Measurements from ENCODE around the gene NIFK. TPM values are rescaled to one million over a fixed set of nuclear protein-coding genes. Genes with fewer than 3 reads are reported as not detected.

Gene NIFK
- total and polyA plus RNA-seq, 2 of the 4 experiments (the other 2 are of a cell fraction): 19.5 to 24.3 TPM

GRCh38 chr2:121778741-121779487 is 42.2 kb upstream of the NIFK start:
- in situ Hi-C loops (cut with MboI; ENCODE audit: low sequenced_read_pairs): no loop called here
- CTCF ChIA-PET: interaction anchor here (0.6 kb wide), 2 partner anchors 161 to 216 kb away, joined by 3 read pairs; no protein-coding TSS in a partner anchor

More at GRCh38 chr2:121778741-121779487, 42.2 kb upstream of the NIFK start:
- no peak overlapping the region for H2AK9ac ChIP-seq (replicated peaks; ENCODE audit: low read depth, low read length, poor library complexity)
- TF ChIP-seq RFX5 (IDR thresholded peaks at IDR 0.05; ENCODE audit: low read depth, low read length): no peak
- TF ChIP-seq CEBPB (IDR thresholded peaks at IDR 0.05; ENCODE audit: low read depth, low read length): no peak
- no peak for TF ChIP-seq MXI1 (IDR thresholded peaks at IDR 0.05; ENCODE audit: borderline replicate concordance, low read depth, low read length)
- no peak for TF ChIP-seq BHLHE40 (IDR thresholded peaks at IDR 0.05; ENCODE audit: low read depth, low read length)
- TF ChIP-seq NFE2L2 (IDR thresholded peaks at IDR 0.05; ENCODE audit: low read depth, low read length): no peak
- TF ChIP-seq MAFK (IDR thresholded peaks at IDR 0.05; ENCODE audit: low read depth, low read length): no peak
- TF ChIP-seq POLR2A (IDR thresholded peaks at IDR 0.05; ENCODE audit: low read depth, low read length): no peak
- TF ChIP-seq MAZ (IDR thresholded peaks at IDR 0.05; ENCODE audit: borderline replicate concordance, low read depth, low read length): no peak
- no peak overlapping the region for H3K4me3 ChIP-seq (ENCODE audit: insufficient read depth, low read depth, low read length)
- H3K27ac ChIP-seq (ENCODE audit: insufficient read depth, low read length): no peak overlapping the region
- H3K4me1 ChIP-seq (ENCODE audit: control insufficient read depth, insufficient read depth, low read length): peaks cover 5% of the 10 kb centered on the region; the same call in 1 of the 2 replicates
- H3K79me1 ChIP-seq (ENCODE audit: low read depth in 1 of 2, low read length in 2 of 2): no peaks in the 10 kb centered on the region
- WGBS, 2 experiments (ENCODE audit: extremely low coverage in 2 of 2, insufficient read length in 1 of 2): no CpG with 5 or more reads among the region's 7 CpGs
- POLR2A ChIA-PET (ENCODE audit: unreplicated experiment): no interaction called here
- H3K36me3 ChIP-seq (ENCODE audit: control insufficient read depth, insufficient read depth, low read length): no peaks in the 10 kb centered on the region
- H3K23ac ChIP-seq (ENCODE audit: low read depth, low read length): no peak overlapping the region
- no TSS peak for BruUV-seq (replicated peaks)
- H4K8ac ChIP-seq (ENCODE audit: low read depth in 2 of 2, low read length in 2 of 2): no peak overlapping the region
- H4K20me1 ChIP-seq (ENCODE audit: insufficient read depth, low read length): no peaks in the 10 kb centered on the region
- no peak overlapping the region for H2BK15ac ChIP-seq (ENCODE audit: low read depth, low read length)
- H2BK120ac ChIP-seq (ENCODE audit: low read depth, low read length): no peak overlapping the region
- H2BK5ac ChIP-seq (ENCODE audit: low read depth, low read length, poor library complexity, severe bottlenecking): no peak overlapping the region
- no peak overlapping the region for H2AFZ ChIP-seq (replicated peaks; ENCODE audit: low read length, poor library complexity)
- no peak overlapping the region for H3K9ac ChIP-seq (ENCODE audit: low read depth, low read length)
- H3K14ac ChIP-seq (replicated peaks; ENCODE audit: low read depth, low read length): no peak overlapping the region
- H3K9me3 ChIP-seq (ENCODE audit: control insufficient read depth, insufficient read depth, low read length): no peaks in the 10 kb centered on the region
- H2BK20ac ChIP-seq (ENCODE audit: low read depth, low read length): no peak overlapping the region
- ATAC-seq (ENCODE audit: low read depth) (no peak), DNase-seq (no peak)
- H3K27me3 ChIP-seq (ENCODE audit: control insufficient read depth, insufficient read depth, low read length): peaks cover 16% of the 10 kb centered on the region
- H2AK5ac ChIP-seq (ENCODE audit: low read depth, low read length): no peak overlapping the region
- intact Hi-C loops (cut with micrococcal nuclease): no loop called here
- no peak overlapping the region for H3K4ac ChIP-seq (ENCODE audit: low read depth, low read length)
- no peak overlapping the region for H4K91ac ChIP-seq (ENCODE audit: insufficient read depth, low read depth, low read length)
- no peak overlapping the region for H3K4me2 ChIP-seq (ENCODE audit: low read depth, low read length)
- no peak overlapping the region for H4K5ac ChIP-seq (ENCODE audit: low read depth, low read length)
- no peak overlapping the region for H3K18ac ChIP-seq (ENCODE audit: low read depth, low read length)
- no peaks in the 10 kb centered on the region for H3K9me1 ChIP-seq (ENCODE audit: insufficient read depth, low read length)
- H3K56ac ChIP-seq (ENCODE audit: extremely low read depth, insufficient read depth, low read length): no peak overlapping the region
- dilution Hi-C loops (cut with HindIII; ENCODE audit: low sequenced_read_pairs, unreplicated experiment): no loop called here
